ENCODE measurements around the gene AFG3L2. TPM values are rescaled to one million over a fixed set of nuclear protein-coding genes. Genes with fewer than 3 reads are reported as not detected.

Gene AFG3L2
- total RNA-seq, 1 experiment from 2014 or later: 66.7 TPM

GRCh38 chr18:12314591-12315305, 62.3 kb downstream of the AFG3L2 start:
- no peak for ATAC-seq
- Histone ChIP-seq H2AFZ (ENCODE audit: low read depth, low read length, poor library complexity, severe bottlenecking) (no peak overlapping the region), H3K27ac (ENCODE audit: low read depth, low read length) (no peak overlapping the region), H3K79me2 (ENCODE audit: insufficient read depth, low read length) (peaks cover 87% of the 10 kb centered on the region), H3K4me1 (ENCODE audit: control insufficient read depth in 1 of 2, insufficient read depth in 2 of 2, low read length in 2 of 2) (peaks cover 3% of the 10 kb centered on the region in 2 experiments), H4K20me1 (ENCODE audit: insufficient read depth) (no peaks in the 10 kb centered on the region; the same call in 1 of the 2 replicates), H3K9me3 (ENCODE audit: control insufficient read depth in 1 of 2, insufficient read depth in 1 of 2, low read depth in 1 of 2, low read length in 2 of 2) (peaks cover 0 to 5% of the 10 kb centered on the region in 2 experiments; a peak in 1 of 4 replicates), H3K4me2 (ENCODE audit: low read length) (no peak overlapping the region), H3K27me3 (ENCODE audit: insufficient read depth, low read length) (no peaks in the 10 kb centered on the region), H3K9me2 (ENCODE audit: insufficient read depth) (no peaks in the 10 kb centered on the region), H3K4me3 (replicated peaks in 1 of 2; ENCODE audit: low read depth in 1 of 2, low read length in 2 of 2) (no peak overlapping the region), H3K36me3 (ENCODE audit: control insufficient read depth in 1 of 2, insufficient read depth in 2 of 2, low read length in 2 of 2) (peaks cover 27 to 63% of the 10 kb centered on the region in 2 experiments), H3K9ac (ENCODE audit: low read length) (no peak overlapping the region)
- BruUV-seq (replicated peaks): no TSS peak
- intact Hi-C loops (cut with micrococcal nuclease): no loop called here
- RAD21 ChIA-PET (ENCODE audit: low non-redundant PET in 1 of 2, low total read pairs in 2 of 2, uncharacterized antibody in 2 of 2, unreplicated experiment in 2 of 2): no interaction called here
- CTCF ChIA-PET: interaction anchor here (1.1 to 4.5 kb wide), 3 partner anchors 9 to 43 kb away, joined by 3 to 29 read pairs (median 3); no protein-coding TSS in a partner anchor
- POLR2A ChIA-PET: no interaction called here
- no peak for DNase-seq (ENCODE audit: low read depth, low spot score)
- TF ChIP-seq SRF (IDR thresholded peaks at IDR 0.05; ENCODE audit: low read depth): no peak
- TF ChIP-seq ATF3 (IDR thresholded peaks at IDR 0.05): no peak
- no peak for TF ChIP-seq CBX3 (IDR thresholded peaks at IDR 0.05; ENCODE audit: low read depth)
- no peak for TF ChIP-seq EZH2 (IDR thresholded peaks at IDR 0.05)
- no peak for TF ChIP-seq MAX (IDR thresholded peaks at IDR 0.05)
- TF ChIP-seq ZFX (IDR thresholded peaks at IDR 0.05): no peak
- TF ChIP-seq JUND (IDR thresholded peaks at IDR 0.05): no peak
- TF ChIP-seq EGR1 (IDR thresholded peaks at IDR 0.05; ENCODE audit: low read depth): no peak
- no peak for TF ChIP-seq CTCF (IDR thresholded peaks at IDR 0.05 in 2 of 3, conservative IDR thresholded peaks at IDR 0.05 in 1 of 3; ENCODE audit: borderline replicate concordance in 1 of 3, insufficient read depth in 1 of 3, low read depth in 2 of 3, low read length in 2 of 3)
- TF ChIP-seq POLR2AphosphoS5 (IDR thresholded peaks at IDR 0.05; ENCODE audit: low read depth, low read length): no peak
- TF ChIP-seq YY1 (IDR thresholded peaks at IDR 0.05; ENCODE audit: extremely low read depth, insufficient replicate concordance, low read depth, low read length): no peak
- no peak for TF ChIP-seq SP1 (IDR thresholded peaks at IDR 0.05; ENCODE audit: low read depth)
- TF ChIP-seq ZNF274 (IDR thresholded peaks at IDR 0.05; ENCODE audit: low read depth, low read length): no peak
- TF ChIP-seq ELF1 (IDR thresholded peaks at IDR 0.05; ENCODE audit: borderline replicate concordance, low read depth): no peak
- no peak for TF ChIP-seq FOSL1 (IDR thresholded peaks at IDR 0.05; ENCODE audit: low read depth)
- no peak for TF ChIP-seq RAD21 (IDR thresholded peaks at IDR 0.05; ENCODE audit: low read depth)
- no peak for TF ChIP-seq TCF7L2 (IDR thresholded peaks at IDR 0.05; ENCODE audit: borderline replicate concordance, extremely low read depth, insufficient read depth, insufficient read length)
- no peak for TF ChIP-seq CEBPB (IDR thresholded peaks at IDR 0.05; ENCODE audit: low read depth)
- no peak for TF ChIP-seq REST (IDR thresholded peaks at IDR 0.05; ENCODE audit: low read depth)
- no peak for TF ChIP-seq SIN3A (IDR thresholded peaks at IDR 0.05; ENCODE audit: low read depth)

All from HCT116 (cell line).